ENCODE data around the gene LCLAT1.
"Not testable (repeated sequence)": the region's sequence is repeated elsewhere in the genome, so short reads cannot be mapped to it uniquely, and the experiment has no call there.

Gene LCLAT1

DNA sequence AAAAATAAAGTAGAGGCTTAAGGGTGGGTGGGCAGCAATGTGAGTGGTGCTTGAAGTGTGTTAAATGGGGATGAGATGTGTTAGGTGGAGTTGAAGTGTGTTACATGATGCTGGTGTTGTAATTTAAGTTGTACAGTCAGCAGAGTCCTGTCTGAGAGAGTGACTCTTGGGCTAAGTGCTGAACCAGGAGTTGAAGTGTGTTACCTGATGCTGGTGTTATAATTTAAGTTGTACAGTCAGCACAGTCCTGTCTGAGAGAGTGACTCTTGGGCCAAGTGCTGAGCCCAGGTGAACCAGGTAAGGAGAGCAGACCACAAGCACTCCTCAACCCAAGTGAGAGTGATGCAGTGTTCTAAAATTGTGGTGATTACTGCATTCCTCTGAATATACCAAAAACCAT, 40.6 kb downstream of the LCLAT1 start:
- no peak for DNase-seq (ENCODE audit: low read depth, low spot score)

DNA sequence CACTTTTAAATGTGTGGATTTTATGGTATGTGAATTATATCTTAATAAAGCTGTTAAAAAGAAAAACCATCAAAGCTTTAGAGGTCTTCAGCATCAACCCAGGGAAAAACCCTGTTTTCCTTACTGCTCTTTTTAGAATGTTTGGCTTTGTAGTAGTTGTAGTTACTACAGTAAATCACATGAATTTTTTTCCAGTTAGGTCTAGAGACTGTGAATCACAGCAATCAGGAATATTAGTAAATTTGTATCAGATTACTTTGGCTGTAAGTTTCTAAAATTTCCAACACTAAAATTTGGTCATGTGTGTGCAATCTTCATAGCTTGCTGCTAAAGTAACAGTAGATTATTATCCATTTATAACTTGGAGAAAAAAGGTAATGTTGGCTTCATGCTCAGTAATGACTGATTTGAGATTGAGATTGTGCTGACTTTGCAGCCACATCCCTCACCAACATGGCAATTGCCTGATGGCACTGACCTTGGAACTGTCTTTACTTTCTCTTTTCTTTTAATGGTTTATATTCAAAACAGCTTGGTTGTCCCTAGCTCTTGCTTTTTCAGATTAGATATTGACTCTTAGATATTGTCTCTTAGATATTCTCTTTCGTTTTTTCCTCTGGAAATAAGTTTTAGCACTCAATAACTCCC, 41.1 kb downstream of the LCLAT1 start:
- DNase-seq (ENCODE audit: low read depth, low spot score) = no peak

DNA sequence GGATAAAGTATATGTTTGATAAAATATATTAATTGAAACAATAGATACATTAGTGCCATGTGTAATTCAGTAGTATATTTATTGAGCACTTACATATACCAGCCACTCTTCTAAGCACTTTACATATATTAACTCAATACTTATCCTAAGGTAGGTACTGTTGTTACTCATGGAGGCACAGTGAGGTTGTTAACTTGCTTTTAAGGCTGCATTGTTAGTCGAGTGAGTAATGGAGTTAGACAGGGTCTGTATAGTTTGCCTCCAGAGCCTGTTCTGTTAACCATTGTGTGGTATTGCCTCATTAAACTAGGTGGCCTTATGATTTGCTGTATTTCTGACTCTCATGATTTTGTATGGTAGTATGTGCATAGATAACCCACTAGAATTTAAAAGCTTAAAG, 44.2 kb downstream of the LCLAT1 start:
- no peak for DNase-seq (ENCODE audit: low read depth, low spot score)

DNA sequence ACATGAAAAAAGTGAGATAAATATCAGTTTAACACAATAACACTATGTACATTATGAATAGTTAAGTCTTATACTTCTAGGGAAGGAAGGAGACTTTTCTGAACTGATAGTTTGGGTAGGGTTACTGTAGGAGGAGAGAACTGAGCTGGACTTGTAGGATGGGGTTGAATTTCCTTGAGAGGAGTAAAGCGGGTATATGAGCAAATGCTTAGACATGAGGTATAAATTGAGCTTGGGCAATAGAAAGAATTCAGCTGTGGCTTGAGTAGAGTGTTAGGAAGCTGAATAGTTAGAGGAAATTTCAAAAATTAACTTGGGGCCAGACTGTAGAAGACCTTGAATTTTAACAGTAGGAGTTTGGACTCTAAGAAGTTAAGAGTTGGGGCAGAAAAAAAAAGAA, 45.1 kb downstream of the LCLAT1 start:
- DNase-seq (ENCODE audit: low read depth, low spot score) = no peak

DNA sequence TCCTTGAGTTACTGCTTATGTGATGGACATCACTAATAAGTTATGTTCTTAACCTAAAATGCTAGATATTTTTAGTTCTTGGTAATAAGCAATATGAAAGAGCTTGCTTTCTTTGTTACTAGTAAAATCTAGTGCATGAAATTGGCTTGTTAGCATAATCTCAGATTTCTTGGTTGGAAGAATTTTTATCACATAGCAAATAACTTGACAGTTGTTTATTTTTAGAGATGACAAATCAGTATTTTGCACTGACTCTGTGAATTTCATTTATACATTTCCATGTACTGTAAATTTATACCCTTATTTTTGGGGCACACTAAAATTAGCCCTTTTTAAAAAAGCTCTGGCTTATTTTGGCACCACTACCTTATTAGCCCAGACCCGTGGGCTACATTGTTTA, 45.6 kb downstream of the LCLAT1 start:
- no peak for DNase-seq (ENCODE audit: low read depth, low spot score)

DNA sequence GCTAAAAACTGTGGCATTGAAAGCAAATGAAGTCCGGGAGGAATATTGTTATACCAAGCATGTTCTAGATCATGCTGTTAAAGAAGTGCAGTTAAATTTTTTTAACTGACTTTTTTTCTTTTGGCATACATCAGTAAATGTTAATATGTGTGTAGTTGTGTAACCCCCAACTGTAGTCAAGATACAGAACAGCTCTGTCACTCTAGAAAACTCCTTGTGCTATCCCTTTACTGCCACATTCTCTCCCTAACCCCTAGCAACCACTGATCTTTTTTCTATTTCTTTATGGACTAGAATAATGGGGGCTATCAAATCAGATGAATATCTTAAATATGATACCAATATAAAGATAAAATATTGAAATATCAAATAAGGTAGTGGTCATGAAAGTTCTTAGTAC, 46.4 kb downstream of the LCLAT1 start:
- no peak for DNase-seq (ENCODE audit: low read depth, low spot score)

DNA sequence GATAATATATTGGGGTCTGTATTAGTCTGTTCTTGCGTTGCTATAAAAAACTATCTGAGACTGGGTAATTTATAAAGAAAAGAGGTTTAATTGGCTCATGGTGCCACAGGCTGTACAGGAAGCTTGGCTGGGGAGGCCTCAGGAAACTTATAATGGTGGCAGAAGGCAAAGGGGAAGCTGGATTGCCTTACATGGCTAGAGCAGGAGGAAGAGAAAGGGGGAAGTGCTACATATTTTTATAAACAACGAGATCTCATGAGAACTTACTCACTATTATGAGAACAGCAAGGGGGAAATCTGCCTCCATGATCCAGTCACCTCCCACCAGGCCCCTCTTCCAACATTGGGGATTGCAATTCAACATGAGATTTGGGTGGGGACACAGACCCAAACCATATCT, 48.9 kb downstream of the LCLAT1 start:
- DNase-seq (ENCODE audit: low read depth, low spot score) = not testable (repeated sequence)

GRCh38 chr2:30499681-30500080, 52.6 kb downstream of the LCLAT1 start:
- no peak for DNase-seq (ENCODE audit: low read depth, low spot score)

DNA sequence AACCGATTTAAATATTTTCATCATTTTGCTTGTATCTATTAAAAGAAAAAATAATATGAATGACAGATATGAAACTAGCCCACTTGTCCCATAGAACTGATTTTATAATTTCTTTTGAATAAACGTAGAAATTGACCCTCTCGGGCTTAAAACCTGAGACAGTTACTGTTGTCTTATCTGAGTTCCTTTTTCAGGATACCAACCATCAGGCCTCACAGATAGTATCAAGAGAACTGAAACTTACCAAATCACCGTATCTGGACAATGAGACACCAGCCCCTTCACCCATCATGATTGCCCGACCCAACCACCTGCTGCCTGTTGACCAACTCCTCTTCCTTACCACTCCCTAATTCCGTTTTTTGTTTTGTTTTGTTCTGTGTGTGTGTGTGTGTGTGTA, 53.7 kb downstream of the LCLAT1 start:
- DNase-seq (ENCODE audit: low read depth, low spot score) = no peak

- DNase-seq (ENCODE audit: low read depth, low spot score) = no peak
These were observed 55.3 kb downstream of the LCLAT1 start for GRCh38 chr2:30502310-30502709.

- DNase-seq (ENCODE audit: low read depth, low spot score) = no peak
These were observed 56.1 kb downstream of the LCLAT1 start for GRCh38 chr2:30503007-30503694.

DNA sequence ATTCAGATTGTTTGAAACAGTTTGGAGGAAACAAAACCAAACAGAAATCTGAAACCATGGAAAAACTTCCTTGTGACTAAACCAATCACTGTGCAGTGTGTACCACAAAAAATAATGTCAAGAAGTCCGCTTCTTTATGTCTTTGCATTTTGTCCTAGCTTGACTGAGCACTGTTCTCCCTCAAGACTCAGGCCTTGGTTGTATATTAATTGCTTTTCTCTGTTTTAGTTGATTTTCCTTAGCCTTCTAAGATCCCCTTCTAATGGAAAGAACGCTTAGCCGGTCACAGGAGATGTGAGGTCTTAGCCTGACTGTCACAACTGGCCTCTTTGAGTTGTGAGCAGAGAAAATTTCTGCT, 56.6 kb downstream of the LCLAT1 start:
- no peak for DNase-seq (ENCODE audit: low read depth, low spot score)

DNA sequence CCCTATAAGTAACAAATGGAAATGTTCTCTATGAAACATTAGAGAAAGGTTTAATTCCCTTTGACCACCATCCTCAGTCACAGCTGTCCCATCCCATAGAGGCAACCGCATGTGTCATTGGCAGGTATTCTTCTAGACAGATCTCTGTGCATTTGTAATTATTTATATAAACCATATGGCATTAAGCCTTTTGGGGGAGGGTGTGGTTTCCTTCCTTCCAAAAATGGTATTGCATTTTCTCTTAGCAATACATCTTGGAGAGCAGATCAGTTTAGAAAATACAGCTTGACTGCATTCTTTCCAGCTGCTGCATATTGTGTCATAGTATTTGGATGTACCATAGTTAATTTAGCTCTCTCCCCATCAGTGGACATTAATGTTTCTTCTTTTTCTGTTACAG, 57.7 kb downstream of the LCLAT1 start:
- DNase-seq (ENCODE audit: low read depth, low spot score) = no peak

- no peak for DNase-seq (ENCODE audit: low read depth, low spot score)
These were observed 58.6 kb downstream of the LCLAT1 start for GRCh38 chr2:30505500-30506180.

DNA sequence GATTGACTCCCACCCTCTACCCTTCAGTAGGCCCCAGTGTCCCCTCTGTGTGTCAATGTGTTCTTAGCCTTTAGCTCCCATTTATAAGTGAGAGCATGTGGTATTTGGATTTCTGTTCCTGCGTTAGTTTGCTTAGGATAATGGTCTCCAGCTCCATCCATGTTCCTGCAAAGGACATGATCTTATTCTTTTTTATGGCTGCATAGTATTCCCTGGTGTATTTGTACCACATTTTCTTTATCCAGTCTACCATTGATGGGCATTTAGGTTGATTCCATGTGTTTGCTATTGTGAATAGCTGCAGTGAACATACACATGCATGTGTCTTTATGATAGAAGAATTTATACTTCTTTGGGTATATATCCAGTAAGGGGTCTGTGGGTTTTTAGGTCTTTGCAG, 60.4 kb downstream of the LCLAT1 start:
- not testable (repeated sequence) for DNase-seq (ENCODE audit: low read depth, low spot score)

GRCh38 chr2:30509716-30510115, 62.7 kb downstream of the LCLAT1 start:
- no peak for DNase-seq (ENCODE audit: low read depth, low spot score)

DNA sequence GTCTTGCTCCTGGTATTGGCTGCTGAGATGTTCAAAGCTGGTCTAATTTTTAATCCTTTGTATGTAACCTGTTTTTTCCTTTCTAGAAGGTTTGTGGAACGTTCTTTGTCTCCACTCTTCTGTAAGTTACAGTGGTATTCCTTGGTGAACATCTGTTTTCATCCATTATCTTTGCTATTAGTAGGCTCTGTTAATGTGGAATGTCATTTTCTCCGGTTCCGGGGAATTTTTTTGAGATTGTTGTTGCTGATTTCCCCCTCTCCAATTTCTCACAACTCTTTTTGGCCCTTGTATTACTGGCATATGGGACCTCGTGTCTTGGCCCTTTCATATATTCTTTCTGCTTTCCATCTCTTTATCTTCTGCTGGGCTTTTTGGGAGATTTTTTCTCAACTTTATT, 63.4 kb downstream of the LCLAT1 start:
- DNase-seq (ENCODE audit: low read depth, low spot score) = no peak

DNA sequence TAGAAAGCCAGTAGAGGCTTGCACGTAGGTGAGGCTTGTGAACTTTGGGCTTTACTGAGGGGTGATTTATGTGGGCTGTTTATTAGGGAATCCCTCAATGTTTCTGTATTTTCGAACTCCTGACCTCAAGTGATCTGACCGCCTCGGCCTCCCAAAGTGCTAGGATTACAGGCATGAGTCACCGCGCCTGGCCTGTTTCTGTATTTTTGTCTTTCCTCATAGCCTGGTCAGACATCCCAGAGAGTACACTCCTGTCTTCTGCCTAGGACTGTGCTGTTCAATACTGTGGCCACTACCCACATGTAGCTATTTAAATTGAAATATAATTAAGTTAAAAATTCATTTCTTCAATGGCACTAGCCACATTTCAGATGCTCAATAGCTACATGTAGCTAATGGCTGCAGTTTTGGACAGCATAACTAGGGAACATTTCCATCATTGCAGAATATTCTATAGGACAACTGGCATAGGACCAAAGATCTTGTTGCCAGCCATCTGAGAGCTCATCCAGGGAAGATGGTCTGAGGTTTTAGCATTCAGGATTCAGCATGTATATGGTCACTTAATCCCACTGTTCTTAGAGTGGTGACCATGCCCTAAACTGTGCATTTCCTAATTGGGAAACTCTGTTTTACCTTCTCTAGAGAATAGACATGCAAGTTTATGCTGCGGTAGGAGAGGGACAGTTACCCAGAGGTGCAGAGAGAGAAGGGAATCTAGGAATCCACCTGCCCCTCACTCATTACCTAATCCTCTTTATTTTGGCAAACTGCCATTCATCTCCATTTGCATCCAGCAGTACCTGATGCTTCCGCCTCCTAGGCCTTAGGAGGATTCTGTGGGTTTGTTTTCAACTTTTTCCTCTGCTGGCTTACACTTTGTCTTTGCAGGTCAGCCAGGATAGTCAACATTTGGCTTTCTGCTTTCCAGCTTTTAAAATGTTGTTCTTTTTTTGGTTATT, 64.4 kb downstream of the LCLAT1 start:
- DNase-seq (ENCODE audit: low read depth, low spot score) = peak; percentile 24

GRCh38 chr2:30512243-30512886, 65.3 kb downstream of the LCLAT1 start:
- DNase-seq (ENCODE audit: low read depth, low spot score) = no peak

DNA sequence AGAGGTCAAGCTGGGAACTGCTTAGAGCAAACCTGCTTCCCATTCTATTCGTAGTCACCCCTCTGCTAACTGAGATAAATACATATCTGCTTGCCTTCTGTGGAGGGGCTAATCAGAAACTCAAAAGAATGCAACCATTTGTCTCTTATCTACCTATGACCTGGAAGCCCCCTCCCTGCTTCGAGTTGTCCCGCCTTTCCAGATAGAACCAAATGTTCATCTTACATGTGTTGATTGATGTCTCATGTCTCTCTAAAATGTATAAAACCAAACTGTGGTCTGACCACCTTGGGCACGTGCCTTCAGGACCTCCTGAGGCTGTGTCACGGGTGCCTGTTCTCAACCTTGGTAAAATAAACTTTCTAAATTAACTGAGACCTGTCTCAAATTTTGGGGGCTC, 66.6 kb downstream of the LCLAT1 start:
- DNase-seq (ENCODE audit: low read depth, low spot score) = not testable (repeated sequence)

- no peak for DNase-seq (ENCODE audit: low read depth, low spot score)
These were observed 67.2 kb downstream of the LCLAT1 start for GRCh38 chr2:30514134-30514847.
